Measurements from ENCODE around the gene ITPR3.

Gene ITPR3

GRCh38 chr6:33690766-33691165, 69.6 kb downstream of the ITPR3 start:
- peaks cover 45 to 46% of the 10 kb centered on the region in 2 donors for H3K36me3 ChIP-seq (ENCODE audit: control insufficient read depth in 1 of 2, insufficient read depth in 2 of 2, low read length in 2 of 2)
- peaks cover 4 to 31% of the 10 kb centered on the region in 2 donors for H3K4me1 ChIP-seq (ENCODE audit: control insufficient read depth in 1 of 2, insufficient read depth in 2 of 2, low read length in 2 of 2)
- H3K27me3 ChIP-seq (ENCODE audit: low read depth, low read length): no peaks in the 10 kb centered on the region
- no peak overlapping the region for H3K27ac ChIP-seq (ENCODE audit: low read length)
- no peaks in the 10 kb centered on the region for H3K9me3 ChIP-seq (ENCODE audit: control insufficient read depth in 1 of 2, low read length in 2 of 2)
- no peak overlapping the region for H3K4me3 ChIP-seq (ENCODE audit: low read depth in 1 of 2, low read length in 2 of 2)

- Histone ChIP-seq H3K27ac (ENCODE audit: low read length) (no peak overlapping the region), H3K4me1 (ENCODE audit: control insufficient read depth in 1 of 2, insufficient read depth in 2 of 2, low read length in 2 of 2) (peaks cover 4 to 39% of the 10 kb centered on the region in 2 donors), H3K36me3 (ENCODE audit: control insufficient read depth in 1 of 2, insufficient read depth in 2 of 2, low read length in 2 of 2) (peaks cover 38 to 42% of the 10 kb centered on the region in 2 donors)
Measured at GRCh38 chr6:33691456-33692077, 70.4 kb downstream of the ITPR3 start.

GRCh38 chr6:33692078-33692759, 71.1 kb downstream of the ITPR3 start:
- Histone ChIP-seq H3K36me3 (ENCODE audit: control insufficient read depth in 1 of 2, insufficient read depth in 2 of 2, low read length in 2 of 2) (peaks cover 31 to 39% of the 10 kb centered on the region in 2 donors), H3K4me3 (ENCODE audit: low read depth in 1 of 2, low read length in 2 of 2) (no peak overlapping the region), H3K4me1 (ENCODE audit: control insufficient read depth in 1 of 2, insufficient read depth in 2 of 2, low read length in 2 of 2) (peaks cover 4 to 45% of the 10 kb centered on the region in 2 donors), H3K9me3 (ENCODE audit: control insufficient read depth in 1 of 2, low read length in 2 of 2) (no peaks in the 10 kb centered on the region), H3K27me3 (ENCODE audit: low read depth, low read length) (no peaks in the 10 kb centered on the region), H3K27ac (ENCODE audit: low read length) (no peak overlapping the region)

More at GRCh38 chr6:33691456-33692077, 70.4 kb downstream of the ITPR3 start:
- H3K27me3 ChIP-seq (ENCODE audit: low read depth, low read length): no peaks in the 10 kb centered on the region
- H3K4me3 ChIP-seq (ENCODE audit: low read depth in 1 of 2, low read length in 2 of 2): no peak overlapping the region
- no peaks in the 10 kb centered on the region for H3K9me3 ChIP-seq (ENCODE audit: control insufficient read depth in 1 of 2, low read length in 2 of 2)

DNA sequence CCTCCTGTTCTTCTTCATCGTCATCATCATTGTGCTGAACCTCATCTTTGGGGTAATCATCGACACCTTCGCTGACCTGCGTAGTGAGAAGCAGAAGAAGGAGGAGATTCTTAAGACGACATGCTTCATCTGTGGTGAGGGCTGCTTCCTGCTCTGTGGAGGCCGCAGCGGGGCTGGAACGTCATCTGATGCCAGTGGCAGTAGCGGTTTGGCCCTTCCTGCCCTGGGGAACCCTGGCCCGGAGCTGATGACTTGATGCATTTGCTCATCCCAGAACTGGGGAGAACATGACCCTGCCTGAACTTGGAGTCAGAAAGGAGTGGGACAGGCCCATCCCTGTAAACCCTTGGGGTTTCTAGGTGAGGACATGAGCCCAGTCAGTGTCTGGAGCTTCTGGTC, 71.6 kb downstream of the ITPR3 start:
- Histone ChIP-seq H3K4me1 (ENCODE audit: control insufficient read depth in 1 of 2, insufficient read depth in 2 of 2, low read length in 2 of 2) (peaks cover 4 to 48% of the 10 kb centered on the region in 2 donors), H3K27me3 (ENCODE audit: low read depth, low read length) (no peaks in the 10 kb centered on the region), H3K9me3 (ENCODE audit: control insufficient read depth in 1 of 2, low read length in 2 of 2) (no peaks in the 10 kb centered on the region), H3K4me3 (ENCODE audit: low read depth in 1 of 2, low read length in 2 of 2) (no peak overlapping the region), H3K36me3 (ENCODE audit: control insufficient read depth in 1 of 2, insufficient read depth in 2 of 2, low read length in 2 of 2) (peaks cover 30 to 39% of the 10 kb centered on the region in 2 donors), H3K27ac (ENCODE audit: low read length) (no peak overlapping the region)

DNA sequence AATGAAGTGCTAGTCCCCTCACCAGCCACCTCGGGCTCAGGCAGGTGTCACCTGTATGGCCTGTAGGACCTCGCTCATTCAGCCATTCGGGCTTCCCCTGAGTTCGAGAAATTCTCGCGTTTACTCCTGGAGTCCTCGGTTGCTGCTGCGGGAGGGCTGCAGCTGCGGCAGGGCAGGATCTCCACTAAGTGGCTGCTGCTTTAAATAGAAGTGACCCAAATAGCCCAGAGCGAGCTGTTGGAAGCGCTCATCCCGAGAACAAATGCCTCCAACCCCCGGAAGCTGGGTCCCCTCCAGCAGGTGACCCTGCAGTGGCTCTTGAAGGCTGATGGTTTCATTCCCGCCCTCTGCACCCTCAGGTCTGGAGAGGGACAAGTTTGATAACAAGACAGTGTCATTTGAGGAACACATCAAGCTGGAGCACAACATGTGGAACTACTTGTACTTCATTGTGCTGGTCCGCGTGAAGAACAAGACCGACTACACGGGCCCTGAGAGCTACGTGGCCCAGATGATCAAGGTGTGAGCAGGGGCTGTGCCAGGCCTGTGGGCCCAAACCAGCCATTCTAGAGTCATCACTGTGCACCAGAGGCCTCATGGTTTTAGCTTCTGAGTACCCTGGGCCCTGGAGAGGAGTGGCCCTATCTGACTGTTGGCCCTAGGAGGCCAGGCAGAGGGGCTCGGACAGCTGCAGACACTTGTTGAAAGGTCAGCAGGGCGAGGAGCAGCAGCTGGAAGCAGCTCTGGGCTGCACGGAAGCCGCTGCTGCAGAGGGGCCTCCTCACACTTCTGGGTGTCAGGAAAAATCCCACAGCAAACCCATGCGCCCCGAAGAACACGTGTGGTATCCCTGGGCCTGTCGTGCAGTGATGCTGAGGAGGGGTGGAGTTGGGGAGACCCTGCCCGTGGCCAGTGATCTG, 72.3 kb downstream of the ITPR3 start:
- Histone ChIP-seq H3K9me3 (ENCODE audit: control insufficient read depth in 1 of 2, low read length in 2 of 2) (no peaks in the 10 kb centered on the region), H3K36me3 (ENCODE audit: control insufficient read depth in 1 of 2, insufficient read depth in 2 of 2, low read length in 2 of 2) (peaks cover 29 to 39% of the 10 kb centered on the region in 2 donors), H3K27ac (ENCODE audit: low read length) (peak overlapping the region; percentile 43), H3K4me3 (ENCODE audit: low read depth in 1 of 2, low read length in 2 of 2) (no peak overlapping the region), H3K4me1 (ENCODE audit: control insufficient read depth in 1 of 2, insufficient read depth in 2 of 2, low read length in 2 of 2) (peaks cover 4 to 48% of the 10 kb centered on the region in 2 donors), H3K27me3 (ENCODE audit: low read depth, low read length) (no peaks in the 10 kb centered on the region)

- no peak overlapping the region for H3K4me3 ChIP-seq (ENCODE audit: low read depth in 1 of 2, low read length in 2 of 2)
- H3K4me1 ChIP-seq (ENCODE audit: control insufficient read depth in 1 of 2, insufficient read depth in 2 of 2, low read length in 2 of 2): peaks cover 4 to 48% of the 10 kb centered on the region in 2 donors
- H3K36me3 ChIP-seq (ENCODE audit: control insufficient read depth in 1 of 2, insufficient read depth in 2 of 2, low read length in 2 of 2): peaks cover 19 to 37% of the 10 kb centered on the region in 2 donors
- H3K27me3 ChIP-seq (ENCODE audit: low read depth, low read length): no peaks in the 10 kb centered on the region
- H3K9me3 ChIP-seq (ENCODE audit: control insufficient read depth in 1 of 2, low read length in 2 of 2): no peaks in the 10 kb centered on the region
- H3K27ac ChIP-seq (ENCODE audit: low read length): peak overlapping the region; percentile 43
Measured at GRCh38 chr6:33694401-33694931, 73.3 kb downstream of the ITPR3 start.

DNA sequence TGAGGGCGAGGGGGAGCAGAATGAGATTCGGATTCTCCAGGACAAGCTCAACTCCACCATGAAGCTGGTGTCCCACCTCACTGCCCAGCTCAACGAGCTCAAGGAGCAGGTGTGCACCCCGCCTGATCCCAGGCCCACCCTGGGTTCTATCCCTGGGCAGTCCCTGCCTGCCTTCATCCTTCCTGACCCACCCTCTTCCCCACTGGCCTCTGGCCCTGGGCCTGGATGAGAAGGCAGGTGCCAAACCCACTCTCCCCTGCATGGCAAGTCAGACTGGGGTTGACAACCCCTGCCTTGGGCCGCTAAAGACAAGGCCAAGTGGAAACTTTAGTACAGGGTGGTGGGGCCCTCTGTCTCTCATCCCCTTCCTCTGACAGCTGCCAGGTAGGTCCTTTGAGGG, 73.9 kb downstream of the ITPR3 start:
- H3K27ac ChIP-seq (ENCODE audit: low read length): no peak overlapping the region
- peaks cover 4 to 48% of the 10 kb centered on the region in 2 donors for H3K4me1 ChIP-seq (ENCODE audit: control insufficient read depth in 1 of 2, insufficient read depth in 2 of 2, low read length in 2 of 2)
- H3K4me3 ChIP-seq (ENCODE audit: low read depth in 1 of 2, low read length in 2 of 2): no peak overlapping the region
- H3K9me3 ChIP-seq (ENCODE audit: control insufficient read depth in 1 of 2, low read length in 2 of 2): no peaks in the 10 kb centered on the region
- H3K36me3 ChIP-seq (ENCODE audit: control insufficient read depth in 1 of 2, insufficient read depth in 2 of 2, low read length in 2 of 2): peaks cover 19 to 32% of the 10 kb centered on the region in 2 donors
- no peaks in the 10 kb centered on the region for H3K27me3 ChIP-seq (ENCODE audit: low read depth, low read length)

DNA sequence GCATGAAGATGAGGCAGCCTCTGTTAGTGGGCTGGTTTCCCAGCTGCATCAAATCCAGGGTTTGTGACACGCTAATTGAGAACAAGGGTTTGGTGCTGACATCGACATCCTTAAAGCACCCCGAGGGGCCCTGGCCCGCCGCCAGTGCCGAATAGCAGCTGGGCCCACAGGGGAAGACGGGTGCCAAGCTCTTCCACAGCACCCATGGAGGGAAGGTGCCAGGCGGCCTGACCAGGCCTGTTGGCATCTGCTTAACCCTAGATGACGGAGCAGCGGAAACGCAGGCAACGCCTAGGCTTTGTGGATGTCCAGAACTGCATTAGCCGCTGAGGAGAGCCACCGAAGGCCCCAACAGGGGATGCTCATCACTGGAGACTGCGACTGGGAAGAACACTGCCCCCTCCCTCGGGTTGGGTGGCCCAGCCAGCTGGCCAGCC, 74.3 kb downstream of the ITPR3 start:
- Histone ChIP-seq H3K27ac (ENCODE audit: low read length) (no peak overlapping the region), H3K4me1 (ENCODE audit: control insufficient read depth in 1 of 2, insufficient read depth in 2 of 2, low read length in 2 of 2) (peaks cover 4 to 48% of the 10 kb centered on the region in 2 donors), H3K9me3 (ENCODE audit: control insufficient read depth in 1 of 2, low read length in 2 of 2) (no peaks in the 10 kb centered on the region), H3K27me3 (ENCODE audit: low read depth, low read length) (no peaks in the 10 kb centered on the region), H3K4me3 (ENCODE audit: low read depth in 1 of 2, low read length in 2 of 2) (no peak overlapping the region), H3K36me3 (ENCODE audit: control insufficient read depth in 1 of 2, insufficient read depth in 2 of 2, low read length in 2 of 2) (peaks cover 16 to 30% of the 10 kb centered on the region in 2 donors)

DNA sequence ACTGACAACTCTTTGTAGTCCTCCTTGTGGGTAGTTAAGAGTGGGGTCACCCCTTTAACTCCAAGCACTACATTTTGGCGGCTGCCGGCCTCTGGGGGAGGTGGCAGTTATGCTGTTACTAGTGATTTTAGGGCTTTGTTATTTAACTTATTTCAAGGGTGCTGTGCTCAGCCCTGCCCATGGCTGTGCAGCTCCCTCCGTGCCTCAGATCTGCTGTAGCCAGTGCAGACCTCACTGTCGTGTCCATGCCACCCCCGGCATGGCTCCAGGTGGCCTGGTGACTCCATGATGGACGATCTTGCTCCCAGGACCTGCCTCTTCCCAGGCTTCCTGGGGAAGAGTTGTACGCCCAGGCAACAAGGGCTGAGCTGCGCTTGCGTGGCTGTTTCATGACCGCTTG, 75.0 kb downstream of the ITPR3 start:
- Histone ChIP-seq H3K27me3 (ENCODE audit: low read depth, low read length) (no peaks in the 10 kb centered on the region), H3K4me1 (ENCODE audit: control insufficient read depth in 1 of 2, insufficient read depth in 2 of 2, low read length in 2 of 2) (peaks cover 4 to 51% of the 10 kb centered on the region in 2 donors), H3K9me3 (ENCODE audit: control insufficient read depth in 1 of 2, low read length in 2 of 2) (no peaks in the 10 kb centered on the region), H3K27ac (ENCODE audit: low read length) (no peak overlapping the region), H3K36me3 (ENCODE audit: control insufficient read depth in 1 of 2, insufficient read depth in 2 of 2, low read length in 2 of 2) (peaks cover 15 to 26% of the 10 kb centered on the region in 2 donors), H3K4me3 (ENCODE audit: low read depth in 1 of 2, low read length in 2 of 2) (no peak overlapping the region)

DNA sequence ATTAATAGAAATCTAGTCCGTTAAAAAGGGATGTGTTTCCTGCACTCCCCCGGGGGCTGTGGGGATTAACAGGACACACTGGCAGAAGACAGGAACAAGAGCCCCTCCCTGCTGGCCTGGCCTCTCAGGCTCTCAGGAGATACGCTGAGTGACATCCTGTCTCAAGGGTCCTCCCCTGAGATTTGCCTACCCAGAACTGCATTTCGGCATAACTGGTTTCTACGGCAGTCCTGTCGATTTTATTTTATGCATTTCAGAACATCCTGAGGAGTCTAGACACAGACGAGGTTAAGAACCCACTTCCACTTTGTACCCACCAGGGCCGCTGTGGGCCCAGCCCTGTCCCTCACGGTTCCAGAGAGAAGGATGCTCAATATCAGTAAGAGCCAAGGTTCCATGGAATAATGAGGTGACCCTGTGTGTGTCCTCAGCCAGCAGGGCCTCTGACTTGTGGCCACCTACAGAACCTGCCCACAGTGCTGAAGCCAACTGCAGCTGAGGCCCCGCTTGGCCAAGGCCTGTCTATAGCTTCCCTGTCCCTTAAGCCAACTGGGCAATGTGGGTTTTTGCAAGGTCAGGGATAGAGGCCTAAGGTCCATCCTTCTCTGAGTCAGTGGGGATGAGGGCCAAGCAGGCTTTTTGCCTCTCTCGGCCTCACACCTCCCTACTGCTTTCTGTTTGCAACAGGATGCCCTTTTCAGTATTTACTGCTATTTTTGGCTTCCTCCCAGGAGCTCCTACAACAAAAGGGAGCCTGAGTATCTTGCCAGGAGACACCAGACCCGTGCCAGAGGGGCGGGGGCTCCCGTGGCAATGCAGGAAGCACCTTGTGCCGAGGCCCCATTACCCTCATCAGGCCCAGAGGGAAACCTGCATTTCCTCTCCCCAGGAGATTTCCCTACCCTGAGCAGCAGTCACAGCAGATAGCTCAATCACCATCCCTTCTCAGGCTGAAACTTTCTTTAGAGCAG, 75.7 kb downstream of the ITPR3 start:
- H3K9me3 ChIP-seq (ENCODE audit: control insufficient read depth in 1 of 2, low read length in 2 of 2): no peaks in the 10 kb centered on the region
- no peaks in the 10 kb centered on the region for H3K27me3 ChIP-seq (ENCODE audit: low read depth, low read length)
- H3K27ac ChIP-seq (ENCODE audit: low read length): peak overlapping the region; percentile 39
- peaks cover 4 to 51% of the 10 kb centered on the region in 2 donors for H3K4me1 ChIP-seq (ENCODE audit: control insufficient read depth in 1 of 2, insufficient read depth in 2 of 2, low read length in 2 of 2)
- H3K36me3 ChIP-seq (ENCODE audit: control insufficient read depth in 1 of 2, insufficient read depth in 2 of 2, low read length in 2 of 2): peaks cover 10 to 27% of the 10 kb centered on the region in 2 donors
- H3K4me3 ChIP-seq (ENCODE audit: low read depth in 1 of 2, low read length in 2 of 2): no peak overlapping the region
